Measurements from ENCODE around the gene PAEP. TPM values are rescaled to one million over a fixed set of nuclear protein-coding genes. Genes with fewer than 3 reads are reported as not detected.

PAEP gene
- total and polyA plus RNA-seq, 9 donors: 0.41 to 8.8 (median 1.2) TPM; not detected in 2

DNA sequence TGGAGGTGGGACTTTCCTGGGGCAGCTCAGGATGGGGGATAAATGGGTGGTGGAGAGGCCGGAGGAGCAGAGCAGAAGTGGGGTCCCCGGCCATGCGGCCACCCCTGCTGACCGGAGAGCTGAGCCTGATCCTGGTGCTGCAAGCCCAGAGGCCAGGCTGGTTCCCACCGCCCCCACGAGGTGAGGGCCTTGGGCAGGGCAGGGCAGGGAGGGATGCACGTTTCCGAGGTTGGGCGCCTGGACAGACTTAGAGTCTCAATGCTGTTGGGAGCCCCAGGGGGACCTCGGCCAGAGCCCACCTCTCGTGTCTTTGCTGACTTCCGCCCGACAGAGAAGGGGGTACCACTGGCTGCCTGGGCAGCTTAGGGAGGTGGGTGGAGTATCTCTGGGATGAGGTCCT is 10.1 kb upstream of the PAEP start:
- 85 to 90% (median 88%) methylated on average over 13 of the region's 13 CpGs for WGBS, 3 donors
- Histone ChIP-seq H3K27me3 (no peaks in the 10 kb centered on the region), H3K4me1 (ENCODE audit: insufficient read depth) (no peaks in the 10 kb centered on the region), H3K36me3 (no peaks in the 10 kb centered on the region), H3K27ac (no peak overlapping the region), H3K4me3 (no peak overlapping the region), H3K9me3 (no peaks in the 10 kb centered on the region)
- no peak for DNase-seq
- intact Hi-C loops (cut with DNase I): no loop called here
- TF ChIP-seq EP300 (IDR thresholded peaks at IDR 0.05) (no peak), POLR2A (IDR thresholded peaks at IDR 0.05) (no peak)
- TF ChIP-seq, protein P1, sequence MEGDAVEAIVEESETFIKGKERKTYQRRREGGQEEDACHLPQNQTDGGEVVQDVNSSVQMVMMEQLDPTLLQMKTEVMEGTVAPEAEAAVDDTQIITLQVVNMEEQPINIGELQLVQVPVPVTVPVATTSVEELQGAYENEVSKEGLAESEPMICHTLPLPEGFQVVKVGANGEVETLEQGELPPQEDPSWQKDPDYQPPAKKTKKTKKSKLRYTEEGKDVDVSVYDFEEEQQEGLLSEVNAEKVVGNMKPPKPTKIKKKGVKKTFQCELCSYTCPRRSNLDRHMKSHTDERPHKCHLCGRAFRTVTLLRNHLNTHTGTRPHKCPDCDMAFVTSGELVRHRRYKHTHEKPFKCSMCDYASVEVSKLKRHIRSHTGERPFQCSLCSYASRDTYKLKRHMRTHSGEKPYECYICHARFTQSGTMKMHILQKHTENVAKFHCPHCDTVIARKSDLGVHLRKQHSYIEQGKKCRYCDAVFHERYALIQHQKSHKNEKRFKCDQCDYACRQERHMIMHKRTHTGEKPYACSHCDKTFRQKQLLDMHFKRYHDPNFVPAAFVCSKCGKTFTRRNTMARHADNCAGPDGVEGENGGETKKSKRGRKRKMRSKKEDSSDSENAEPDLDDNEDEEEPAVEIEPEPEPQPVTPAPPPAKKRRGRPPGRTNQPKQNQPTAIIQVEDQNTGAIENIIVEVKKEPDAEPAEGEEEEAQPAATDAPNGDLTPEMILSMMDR (IDR thresholded peaks at IDR 0.05): no peak

DNA sequence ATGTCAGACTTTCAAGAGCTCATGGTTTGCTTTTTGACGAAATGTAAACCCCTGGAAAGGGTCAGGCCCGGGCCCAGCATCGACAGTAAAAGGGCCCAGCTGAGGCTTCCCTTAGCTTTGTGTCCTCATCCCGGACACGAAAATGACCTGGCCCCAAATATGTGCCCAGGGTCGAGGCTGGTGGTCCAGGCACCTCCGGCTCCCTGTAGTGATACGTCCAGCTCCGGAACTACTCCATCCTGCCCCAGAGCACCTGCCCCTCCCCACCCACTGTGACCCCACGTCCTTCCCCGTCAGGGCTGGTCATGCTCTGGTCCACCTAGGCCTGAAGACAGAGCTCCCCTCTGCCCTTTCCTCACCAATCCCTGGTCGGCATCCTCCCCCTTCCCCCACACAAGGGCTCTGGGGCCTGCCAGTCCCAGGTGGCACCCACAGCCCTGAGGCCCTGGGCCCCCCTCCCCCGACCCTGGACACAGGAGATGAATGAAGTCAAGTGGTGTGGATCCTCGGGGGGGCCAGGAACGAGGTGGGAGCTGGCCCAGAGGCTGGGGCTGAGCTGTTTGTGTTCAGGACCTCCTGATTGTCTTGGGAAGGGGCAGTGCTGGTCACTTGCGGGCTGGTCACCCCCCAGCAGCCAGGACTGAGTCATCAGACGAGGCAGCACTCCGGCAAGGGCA is 9.4 kb upstream of the PAEP start:
- H3K27ac ChIP-seq: no peak overlapping the region
- no peaks in the 10 kb centered on the region for H3K36me3 ChIP-seq
- no peak for DNase-seq
- no peaks in the 10 kb centered on the region for H3K9me3 ChIP-seq
- TF ChIP-seq POLR2A (IDR thresholded peaks at IDR 0.05) (no peak), EP300 (IDR thresholded peaks at IDR 0.05) (no peak)
- TF ChIP-seq, protein P1 (IDR thresholded peaks at IDR 0.05): no peak
- no peaks in the 10 kb centered on the region for H3K27me3 ChIP-seq
- H3K4me1 ChIP-seq (ENCODE audit: insufficient read depth): no peaks in the 10 kb centered on the region
- H3K4me3 ChIP-seq: no peak overlapping the region
- 76 to 84% (median 79%) methylated on average over 17 to 18 of the region's 18 CpGs for WGBS, 3 donors
- intact Hi-C loops (cut with DNase I): no loop called here

DNA sequence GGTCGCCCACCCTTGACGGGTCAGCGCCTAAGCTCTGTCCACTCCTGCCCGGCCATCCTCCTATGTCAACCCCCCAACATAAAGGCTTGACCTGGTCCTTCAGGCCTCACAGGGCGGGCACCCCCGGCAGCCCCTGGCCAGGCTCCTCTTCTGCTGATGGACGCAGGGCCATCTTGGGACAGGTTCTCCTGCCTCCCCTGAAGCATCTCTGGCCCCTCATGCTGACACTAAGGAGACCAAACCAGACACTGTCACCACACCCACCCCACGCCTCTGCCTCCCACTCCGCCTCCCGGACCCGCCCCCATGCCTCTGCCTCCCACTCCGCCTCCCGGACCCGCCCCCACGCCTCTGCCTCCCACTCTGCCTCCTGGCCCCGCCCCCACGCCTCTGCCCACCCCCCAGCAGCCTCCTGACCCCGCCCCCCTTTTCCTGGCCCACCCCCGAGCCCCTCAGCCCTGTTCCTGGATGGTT is 8.8 kb upstream of the PAEP start:
- H3K27me3 ChIP-seq: no peaks in the 10 kb centered on the region
- intact Hi-C loops (cut with DNase I): no loop called here
- no peaks in the 10 kb centered on the region for H3K36me3 ChIP-seq
- H3K9me3 ChIP-seq: no peaks in the 10 kb centered on the region
- H3K4me3 ChIP-seq: no peak overlapping the region
- no peaks in the 10 kb centered on the region for H3K4me1 ChIP-seq (ENCODE audit: insufficient read depth)
- DNase-seq: no peak
- TF ChIP-seq POLR2A (IDR thresholded peaks at IDR 0.05) (no peak), EP300 (IDR thresholded peaks at IDR 0.05) (no peak)
- TF ChIP-seq, protein P1 (IDR thresholded peaks at IDR 0.05): no peak
- no peak overlapping the region for H3K27ac ChIP-seq
- WGBS, 3 donors: 86 to 90% (median 86%) methylated on average over 17 to 19 of the region's 19 CpGs

GRCh38 chr9:135554718-135555117 is 6.8 kb upstream of the PAEP start:
- TF ChIP-seq, protein P1 (IDR thresholded peaks at IDR 0.05): no peak
- TF ChIP-seq EP300 (IDR thresholded peaks at IDR 0.05): no peak
- no peak for TF ChIP-seq POLR2A (IDR thresholded peaks at IDR 0.05)
- H3K4me1 ChIP-seq (ENCODE audit: insufficient read depth): no peaks in the 10 kb centered on the region
- H3K27me3 ChIP-seq: no peaks in the 10 kb centered on the region
- H3K4me3 ChIP-seq: no peak overlapping the region
- H3K36me3 ChIP-seq: no peaks in the 10 kb centered on the region
- WGBS, 3 donors: 65 to 79% (median 70%) methylated on average over 4 of the region's 4 CpGs
- DNase-seq: no peak
- H3K9me3 ChIP-seq: no peaks in the 10 kb centered on the region
- intact Hi-C loops (cut with DNase I): no loop called here
- no peak overlapping the region for H3K27ac ChIP-seq

Data from ovary (tissue), 9 donors.